HG03378 (cell line): ENCODE results near the gene C22orf23.

Source experiments
- ATAC-seq: cut with Tn5 transposase; IDR thresholded peaks from one replicate; pipeline ENCODE4 v1.9.1; 2021; ENCODE audit warnings: mild to moderate bottlenecking, moderate library complexity; ENCODE audit not compliant: unreplicated experiment

Gene C22orf23

GRCh38 chr22:37926771-37927636 lies 26.4 kb downstream of the C22orf23 start:
- no peak for ATAC-seq

GRCh38 chr22:37926358-37926757 lies 27.0 kb downstream of the C22orf23 start:
- ATAC-seq: no peak

GRCh38 chr22:37925767-37926166 lies 27.6 kb downstream of the C22orf23 start:
- ATAC-seq: no peak

GRCh38 chr22:37925330-37925729 lies 28.1 kb downstream of the C22orf23 start:
- no peak for ATAC-seq

GRCh38 chr22:37924386-37925065 lies 28.9 kb downstream of the C22orf23 start:
- ATAC-seq: no peak

- no peak for ATAC-seq
Measured at GRCh38 chr22:37923927-37924326, 29.5 kb downstream of the C22orf23 start.

GRCh38 chr22:37922191-37922590 lies 31.2 kb downstream of the C22orf23 start:
- no peak for ATAC-seq

- no peak for ATAC-seq
Measured at GRCh38 chr22:37920126-37920525, 33.3 kb downstream of the C22orf23 start.

GRCh38 chr22:37918580-37919270 lies 34.7 kb downstream of the C22orf23 start:
- ATAC-seq: no peak

- no peak for ATAC-seq
Measured at GRCh38 chr22:37917874-37918548, 35.4 kb downstream of the C22orf23 start.

GRCh38 chr22:37916311-37916710 lies 37.1 kb downstream of the C22orf23 start:
- no peak for ATAC-seq

- ATAC-seq: no peak
Measured at GRCh38 chr22:37913233-37913721, 40.1 kb downstream of the C22orf23 start.

- no peak for ATAC-seq
Measured at GRCh38 chr22:37912171-37912570, 41.2 kb downstream of the C22orf23 start.

- no peak for ATAC-seq
Measured at GRCh38 chr22:37911697-37912096, 41.7 kb downstream of the C22orf23 start.

- ATAC-seq: no peak
Measured at GRCh38 chr22:37910890-37911672, 42.3 kb downstream of the C22orf23 start.

- ATAC-seq: no peak
Measured at GRCh38 chr22:37909766-37910165, 43.6 kb downstream of the C22orf23 start.

- no peak for ATAC-seq
Measured at GRCh38 chr22:37907036-37907954, 46.1 kb downstream of the C22orf23 start.

- ATAC-seq: no peak
Measured at GRCh38 chr22:37906364-37907008, 46.9 kb downstream of the C22orf23 start.
